ENCODE measurements around the gene ACSM5. TPM values are rescaled to one million over a fixed set of nuclear protein-coding genes. Genes with fewer than 3 reads are reported as not detected.

ACSM5 gene
- total and polyA plus RNA-seq, 4 donors: 4.2 to 240 (median 156) TPM

GRCh38 chr16:20401475-20402016 is 7.8 kb upstream of the ACSM5 start:
- DNase-seq (ENCODE audit: low spot score): no peak
- H3K9me3 ChIP-seq (ENCODE audit: control insufficient read depth in 4 of 4, low read length in 3 of 4): no peaks in the 10 kb centered on the region
- no peak overlapping the region for H3K27ac ChIP-seq (ENCODE audit: low read depth in 1 of 2, low read length in 2 of 2)
- no peak overlapping the region for H3K9ac ChIP-seq (ENCODE audit: low read depth in 1 of 2, low read length in 2 of 2)
- no peak overlapping the region for H3K4me3 ChIP-seq (ENCODE audit: low read depth in 1 of 3, low read length in 3 of 3)
- H3K36me3 ChIP-seq (ENCODE audit: control insufficient read depth in 4 of 4, insufficient read depth in 3 of 4, low read depth in 1 of 4, low read length in 3 of 4): no peaks in the 10 kb centered on the region
- TF ChIP-seq JUND (IDR thresholded peaks at IDR 0.05) (no peak), FOXA1 (IDR thresholded peaks at IDR 0.05) (no peak), HNF4A (conservative IDR thresholded peaks at IDR 0.05) (no peak), CTCF (IDR thresholded peaks at IDR 0.05; ENCODE audit: low read depth, low read length, missing input control) (no peak), EGR1 (IDR thresholded peaks at IDR 0.05; ENCODE audit: low read depth in 2 of 2) (no peak), HNF4G (IDR thresholded peaks at IDR 0.05) (no peak), RXRA (IDR thresholded peaks at IDR 0.05) (no peak), NR2F2 (IDR thresholded peaks at IDR 0.05) (no peak), REST (IDR thresholded peaks at IDR 0.05) (no peak), ATF3 (IDR thresholded peaks at IDR 0.05) (no peak), SP1 (IDR thresholded peaks at IDR 0.05) (no peak), GABPA (IDR thresholded peaks at IDR 0.05 in 1 of 2, conservative IDR thresholded peaks at IDR 0.05 in 1 of 2) (no peak), FOXA2 (IDR thresholded peaks at IDR 0.05) (no peak), TAF1 (conservative IDR thresholded peaks at IDR 0.05) (no peak)
- peaks cover 0 to 4% (median 2%) of the 10 kb centered on the region in 4 donors for H3K4me1 ChIP-seq (ENCODE audit: control insufficient read depth in 4 of 4, insufficient read depth in 4 of 4, low read length in 3 of 4)
- WGBS: 82% methylated on average over 8 of the region's 8 CpGs
- H3K27me3 ChIP-seq (ENCODE audit: control insufficient read depth in 4 of 4, insufficient read depth in 4 of 4, low read length in 3 of 4): no peaks in the 10 kb centered on the region

- Histone ChIP-seq H3K4me1 (ENCODE audit: control insufficient read depth in 4 of 4, insufficient read depth in 4 of 4, low read length in 3 of 4) (no peaks in the 10 kb centered on the region), H3K9ac (ENCODE audit: low read depth in 1 of 2, low read length in 2 of 2) (no peak overlapping the region), H3K9me3 (ENCODE audit: control insufficient read depth in 4 of 4, low read length in 3 of 4) (no peaks in the 10 kb centered on the region), H3K27ac (ENCODE audit: low read depth in 1 of 2, low read length in 2 of 2) (no peak overlapping the region), H3K36me3 (ENCODE audit: control insufficient read depth in 4 of 4, insufficient read depth in 3 of 4, low read depth in 1 of 4, low read length in 3 of 4) (no peaks in the 10 kb centered on the region), H3K27me3 (ENCODE audit: control insufficient read depth in 4 of 4, insufficient read depth in 4 of 4, low read length in 3 of 4) (no peaks in the 10 kb centered on the region), H3K4me3 (ENCODE audit: low read depth in 1 of 3, low read length in 3 of 3) (no peak overlapping the region)
- DNase-seq (ENCODE audit: low spot score): no peak
- TF ChIP-seq RXRA (IDR thresholded peaks at IDR 0.05) (no peak), TAF1 (conservative IDR thresholded peaks at IDR 0.05) (no peak), REST (IDR thresholded peaks at IDR 0.05) (no peak), YY1 (IDR thresholded peaks at IDR 0.05) (no peak), HNF4G (IDR thresholded peaks at IDR 0.05) (no peak), MAX (IDR thresholded peaks at IDR 0.05) (no peak), NR2F2 (IDR thresholded peaks at IDR 0.05) (no peak), FOXA2 (IDR thresholded peaks at IDR 0.05) (no peak), EGR1 (IDR thresholded peaks at IDR 0.05; ENCODE audit: low read depth in 2 of 2) (no peak), ZBTB33 (IDR thresholded peaks at IDR 0.05) (no peak), FOXA1 (IDR thresholded peaks at IDR 0.05) (no peak), RAD21 (IDR thresholded peaks at IDR 0.05) (no peak), GABPA (IDR thresholded peaks at IDR 0.05 in 1 of 2, conservative IDR thresholded peaks at IDR 0.05 in 1 of 2) (no peak), JUND (IDR thresholded peaks at IDR 0.05) (no peak), ATF3 (IDR thresholded peaks at IDR 0.05) (no peak), SP1 (IDR thresholded peaks at IDR 0.05) (no peak)
- 94% methylated on average over 2 of the region's 2 CpGs for WGBS
Measured at GRCh38 chr16:20402651-20403050, 6.7 kb upstream of the ACSM5 start.
